ENCODE results near the gene OVAAL.

DNA sequence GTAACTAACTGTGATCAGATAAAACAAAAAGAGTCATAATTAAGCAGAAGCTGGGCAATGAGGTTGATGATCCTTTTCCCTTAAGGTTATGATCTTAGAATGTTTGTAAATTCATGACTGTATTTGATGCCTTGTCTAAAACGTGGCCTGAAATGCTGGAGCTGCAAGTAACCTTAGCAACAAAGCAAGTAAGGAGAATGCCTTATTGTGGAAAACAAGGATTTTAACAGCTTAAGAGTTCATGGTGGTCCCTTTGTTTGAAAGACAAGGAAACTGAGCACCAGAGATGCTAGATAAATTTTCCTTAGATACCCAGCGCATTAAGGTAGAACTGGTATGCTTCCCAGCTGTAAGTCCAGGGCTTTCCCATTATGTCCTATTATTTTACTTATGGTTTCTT, 47.4 kb downstream of the OVAAL start:
- TF ChIP-seq CTCF (IDR thresholded peaks at IDR 0.05; ENCODE audit: insufficient read depth, low read length, poor library complexity, severe bottlenecking): no peak
- no peak for TF ChIP-seq EZH2phosphoT487 (conservative IDR thresholded peaks at IDR 0.05; ENCODE audit: low read length)

All from SU-DHL-6 (cell line).